SU-DHL-6 (cell line): Measurements from ENCODE around the gene FOXO6.

Source experiments
- CTCF ChIP-seq: fragments of 200-600 bp; sonication (generic); IDR thresholded peaks from one replicate; pipeline ENCODE4 v1.5.1; 2017; ENCODE audit warnings: antibody characterized with exemption, mild to moderate bottlenecking, low read length, moderate library complexity; ENCODE audit not compliant: insufficient read depth, poor library complexity, severe bottlenecking
- EZH2phosphoT487 ChIP-seq: fragments of 200-600 bp; sonication (generic), shearing (Covaris generic); conservative IDR thresholded peaks from 2 replicates; pipeline ENCODE4 v1.6.1; 2018; ENCODE audit warnings: mild to moderate bottlenecking, antibody characterized with exemption, low read length, moderate library complexity, mixed read lengths

- no peak for TF ChIP-seq CTCF
- no peak for TF ChIP-seq EZH2phosphoT487
Observed at GRCh38 chr1:41327383-41327999, 33.7 kb upstream of the FOXO6 start.
